WTC11 (cell line): ENCODE data around the gene NSD1. TPM values are rescaled to one million over a fixed set of nuclear protein-coding genes. Genes with fewer than 3 reads are reported as not detected.

ENCODE experiments used
- ATAC-seq: fragments of 200-7000 bp; cut with Tn5 transposase; 2 replicates; pipeline ENCODE4 v1.10.0; 2021; ENCODE audit warnings: mild to moderate bottlenecking, moderate library complexity
- CTCF ChIA-PET: fragments of 300-600 bp; sonication (Branson Sonifier 250); formaldehyde crosslinking; loops from one replicate; lab custom pipeline; 2021; ENCODE audit warnings: antibody characterized with exemption; lab: Charles Lee
- POLR2A ChIA-PET: fragments of 350-600 bp; sonication (Branson Sonifier 250); formaldehyde crosslinking; loops from one replicate; lab custom pipeline; 2021; ENCODE audit warnings: antibody characterized with exemption; lab: Charles Lee
- DNase-seq: peaks from one replicate; pipeline ENCODE4 v3.0.0; 2021; ENCODE audit warnings: low spot score
- H3K27ac Mint-ChIP-seq: 2 replicates; pipeline ENCODE4 v1.8.0; 2021; ENCODE audit warnings: mixed read lengths
- H3K27me3 Mint-ChIP-seq: 2 replicates; pipeline ENCODE4 v1.8.0; 2021; ENCODE audit warnings: low read depth, mild to moderate bottlenecking, moderate library complexity, mixed read lengths
- H3K36me3 Mint-ChIP-seq: 2 replicates; pipeline ENCODE4 v1.8.0; 2021; ENCODE audit warnings: mixed read lengths
- H3K4me1 Mint-ChIP-seq: 2 replicates; pipeline ENCODE4 v1.8.0; 2022; ENCODE audit warnings: mixed read lengths
- H3K4me3 Mint-ChIP-seq: 2 replicates; pipeline ENCODE4 v1.8.0; 2021; ENCODE audit warnings: mild to moderate bottlenecking, moderate library complexity, mixed read lengths
- H3K9me3 Mint-ChIP-seq: 2 replicates; pipeline ENCODE4 v1.8.0; 2021; ENCODE audit warnings: mixed read lengths
- AFF4 ChIP-seq: sonication (generic); formaldehyde crosslinking; IDR thresholded peaks from 2 replicates; pipeline ENCODE4 v1.8.1; 2023; ENCODE audit warnings: mild to moderate bottlenecking, missing genetic modification reagents, borderline replicate concordance
- ARID4B ChIP-seq: sonication (generic); formaldehyde crosslinking; IDR thresholded peaks from 2 replicates; pipeline ENCODE4 v1.8.0; 2023; ENCODE audit warnings: missing genetic modification reagents, mild to moderate bottlenecking, borderline replicate concordance
- ATF1 ChIP-seq: sonication (generic); formaldehyde crosslinking; IDR thresholded peaks from 2 replicates; pipeline ENCODE4 v1.8.1; 2023; ENCODE audit warnings: mild to moderate bottlenecking, moderate library complexity, missing genetic modification reagents
- ATF2 ChIP-seq: sonication (generic); formaldehyde crosslinking; IDR thresholded peaks from 2 replicates; pipeline ENCODE4 v1.8.1; 2022; ENCODE audit warnings: low read depth, missing genetic modification reagents, borderline replicate concordance
- FOXK1 ChIP-seq: sonication (generic); formaldehyde crosslinking; IDR thresholded peaks from 2 replicates; pipeline ENCODE4 v1.8.0; 2022; ENCODE audit warnings: mild to moderate bottlenecking, moderate library complexity, missing genetic modification reagents
- JUN ChIP-seq: sonication (generic); formaldehyde crosslinking; IDR thresholded peaks from 2 replicates; pipeline ENCODE4 v1.8.0; 2023; ENCODE audit warnings: mild to moderate bottlenecking, missing genetic modification reagents
- KAT7 ChIP-seq: sonication (generic); formaldehyde crosslinking; IDR thresholded peaks from 2 replicates; pipeline ENCODE4 v1.8.1; 2023; ENCODE audit warnings: missing genetic modification reagents, mild to moderate bottlenecking, borderline replicate concordance
- NFE2L1 ChIP-seq: sonication (generic); formaldehyde crosslinking; IDR thresholded peaks from 2 replicates; pipeline ENCODE4 v1.8.1; 2023; ENCODE audit warnings: missing genetic modification reagents
- USF2 ChIP-seq: sonication (generic); formaldehyde crosslinking; IDR thresholded peaks from 2 replicates; pipeline ENCODE4 v1.8.1; 2023; ENCODE audit warnings: mild to moderate bottlenecking, missing genetic modification reagents, moderate library complexity
- ZBTB21 ChIP-seq: sonication (generic); formaldehyde crosslinking; IDR thresholded peaks from 2 replicates; pipeline ENCODE4 v1.8.1; 2023; ENCODE audit warnings: mild to moderate bottlenecking, missing genetic modification reagents, borderline replicate concordance
- ZNF121 ChIP-seq: sonication (generic); formaldehyde crosslinking; IDR thresholded peaks from 2 replicates; pipeline ENCODE4 v1.8.0; 2023; ENCODE audit warnings: missing genetic modification reagents
- ZNF425 ChIP-seq: fragments of 250-450 bp; sonication (Bioruptor Pico); conservative IDR thresholded peaks from 2 replicates; pipeline ENCODE4 v1.9.0; 2021; ENCODE audit warnings: mild to moderate bottlenecking
- total RNA-seq: library from RNA; stranded (reverse); gene quantifications from 3 replicates; pipeline ENCODE4 v1.2.3, GENCODE V29; 2021
- TF ChIP-seq, protein P1 (sequence below): sonication (generic); formaldehyde crosslinking; conservative IDR thresholded peaks from 2 replicates; pipeline ENCODE4 v1.8.1; 2022; ENCODE audit warnings: mild to moderate bottlenecking, missing genetic modification reagents
- TF ChIP-seq, protein P2 (sequence below): sonication (generic); formaldehyde crosslinking; IDR thresholded peaks from 2 replicates; pipeline ENCODE4 v1.8.0; 2023; ENCODE audit warnings: missing genetic modification reagents
- TF ChIP-seq, protein P3 (sequence below): sonication (generic); formaldehyde crosslinking; IDR thresholded peaks from 2 replicates; pipeline ENCODE4 v1.8.1; 2022; ENCODE audit warnings: mild to moderate bottlenecking, missing genetic modification reagents, moderate library complexity, borderline replicate concordance
- TF ChIP-seq, protein P4 (sequence below): fragments of 250-450 bp; sonication (Bioruptor Pico); IDR thresholded peaks from 2 replicates; pipeline ENCODE4 v2.1.2; 2022; ENCODE audit warnings: mild to moderate bottlenecking, moderate library complexity

The NSD1 gene
- total RNA-seq, 1 experiment from 2014 or later = 148 TPM

GRCh38 chr5:177116631-177117373 is 16.8 kb upstream of the NSD1 start:
- Mint-ChIP-seq H3K27me3 (peaks cover 19% of the 10 kb centered on the region), H3K27ac (0 out of 2 replicates have a peak overlapping the region, but pooled peaks have one; percentile 18), H3K9me3 (no peaks in the 10 kb centered on the region), H3K4me3 (no peak overlapping the region), H3K36me3 (no peaks in the 10 kb centered on the region), H3K4me1 (peaks cover 11% of the 10 kb centered on the region)
- ATAC-seq (peak; percentile 88), DNase-seq (peak; percentile 92)
- CTCF ChIA-PET = no interaction called here
- POLR2A ChIA-PET = no interaction called here
- TF ChIP-seq ZBTB21 (peak; percentile 90; the same call in 1 of the 2 replicates), USF2 (CRISPR knock-in tag) (peak; percentile 98), KAT7 (CRISPR knock-in tag) (peak; percentile 87; the same call in 1 of the 2 replicates), ZNF121 (CRISPR knock-in tag) (peak; percentile 77), JUN (CRISPR knock-in tag) (peak; percentile 97), ATF2 (CRISPR knock-in tag) (peak; percentile 89), ARID4B (CRISPR knock-in tag) (peak; percentile 98), NFE2L1 (CRISPR knock-in tag) (peak; percentile 93), AFF4 (CRISPR knock-in tag) (peak; percentile 67; the same call in 1 of the 2 replicates), ATF1 (CRISPR knock-in tag) (0 out of 2 replicates have a peak, but pooled peaks have one; percentile 34), FOXK1 (CRISPR knock-in tag) (peak; percentile 94), ZNF425 (CRISPR knock-in tag) (no peak)
- TF ChIP-seq, protein P1, sequence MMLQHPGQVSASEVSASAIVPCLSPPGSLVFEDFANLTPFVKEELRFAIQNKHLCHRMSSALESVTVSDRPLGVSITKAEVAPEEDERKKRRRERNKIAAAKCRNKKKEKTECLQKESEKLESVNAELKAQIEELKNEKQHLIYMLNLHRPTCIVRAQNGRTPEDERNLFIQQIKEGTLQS = peak; percentile 80; the same call in 1 of the 2 replicates
- TF ChIP-seq, protein P2, sequence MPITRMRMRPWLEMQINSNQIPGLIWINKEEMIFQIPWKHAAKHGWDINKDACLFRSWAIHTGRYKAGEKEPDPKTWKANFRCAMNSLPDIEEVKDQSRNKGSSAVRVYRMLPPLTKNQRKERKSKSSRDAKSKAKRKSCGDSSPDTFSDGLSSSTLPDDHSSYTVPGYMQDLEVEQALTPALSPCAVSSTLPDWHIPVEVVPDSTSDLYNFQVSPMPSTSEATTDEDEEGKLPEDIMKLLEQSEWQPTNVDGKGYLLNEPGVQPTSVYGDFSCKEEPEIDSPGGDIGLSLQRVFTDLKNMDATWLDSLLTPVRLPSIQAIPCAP = peak; percentile 98
- TF ChIP-seq, protein P3, sequence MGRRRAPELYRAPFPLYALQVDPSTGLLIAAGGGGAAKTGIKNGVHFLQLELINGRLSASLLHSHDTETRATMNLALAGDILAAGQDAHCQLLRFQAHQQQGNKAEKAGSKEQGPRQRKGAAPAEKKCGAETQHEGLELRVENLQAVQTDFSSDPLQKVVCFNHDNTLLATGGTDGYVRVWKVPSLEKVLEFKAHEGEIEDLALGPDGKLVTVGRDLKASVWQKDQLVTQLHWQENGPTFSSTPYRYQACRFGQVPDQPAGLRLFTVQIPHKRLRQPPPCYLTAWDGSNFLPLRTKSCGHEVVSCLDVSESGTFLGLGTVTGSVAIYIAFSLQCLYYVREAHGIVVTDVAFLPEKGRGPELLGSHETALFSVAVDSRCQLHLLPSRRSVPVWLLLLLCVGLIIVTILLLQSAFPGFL (CRISPR knock-in tag) = no peak
- TF ChIP-seq, protein P4, sequence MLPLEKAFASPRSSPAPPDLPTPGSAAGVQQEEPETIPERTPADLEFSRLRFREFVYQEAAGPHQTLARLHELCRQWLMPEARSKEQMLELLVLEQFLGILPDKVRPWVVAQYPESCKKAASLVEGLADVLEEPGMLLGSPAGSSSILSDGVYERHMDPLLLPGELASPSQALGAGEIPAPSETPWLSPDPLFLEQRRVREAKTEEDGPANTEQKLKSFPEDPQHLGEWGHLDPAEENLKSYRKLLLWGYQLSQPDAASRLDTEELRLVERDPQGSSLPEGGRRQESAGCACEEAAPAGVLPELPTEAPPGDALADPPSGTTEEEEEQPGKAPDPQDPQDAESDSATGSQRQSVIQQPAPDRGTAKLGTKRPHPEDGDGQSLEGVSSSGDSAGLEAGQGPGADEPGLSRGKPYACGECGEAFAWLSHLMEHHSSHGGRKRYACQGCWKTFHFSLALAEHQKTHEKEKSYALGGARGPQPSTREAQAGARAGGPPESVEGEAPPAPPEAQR (CRISPR knock-in tag) = no peak
